Activated CD4-positive, alpha-beta T cell treated with anti-CD3 and anti-CD28 coated beads, Interleukin-2, amount 50 U/mL, for 4 hours (primary cell): ENCODE data around the gene MRGPRD.
"Not testable (repeated sequence)": the region's sequence is repeated elsewhere in the genome, so short reads cannot be mapped to it uniquely, and the experiment has no call there.

ENCODE experiments used
- DNase-seq, 2 experiments: peaks; one replicate each; pipeline ENCODE4 v3.0.0-alpha.2; 2020

Gene MRGPRD

GRCh38 chr11:68993546-68993945 is 12.8 kb upstream of the MRGPRD start:
- no peak for DNase-seq

- no peak for DNase-seq
Observed at GRCh38 chr11:68992743-68993255, 12.0 kb upstream of the MRGPRD start.

- DNase-seq: no peak
Observed at GRCh38 chr11:68990995-68991780, 10.4 kb upstream of the MRGPRD start.

GRCh38 chr11:68989936-68990606 is 9.3 kb upstream of the MRGPRD start:
- DNase-seq: no peak

GRCh38 chr11:68988491-68988890 is 7.7 kb upstream of the MRGPRD start:
- no peak for DNase-seq

GRCh38 chr11:68987211-68987610 is 6.4 kb upstream of the MRGPRD start:
- DNase-seq: no peak

GRCh38 chr11:68983801-68984200 is 3.0 kb upstream of the MRGPRD start:
- no peak for DNase-seq

GRCh38 chr11:68982134-68982533 is 1.3 kb upstream of the MRGPRD start:
- no peak for DNase-seq

- no peak for DNase-seq
Observed at GRCh38 chr11:68979931-68980775, 633 bp downstream of the MRGPRD start.

- no peak for DNase-seq
Observed at GRCh38 chr11:68978931-68979594, 1.7 kb downstream of the MRGPRD start.

- DNase-seq: no peak
Observed at GRCh38 chr11:68978626-68978930, 2.2 kb downstream of the MRGPRD start.

- DNase-seq: no peak
Observed at GRCh38 chr11:68977781-68978625, 2.8 kb downstream of the MRGPRD start.

GRCh38 chr11:68976563-68976962 is 4.2 kb downstream of the MRGPRD start:
- no peak for DNase-seq

- DNase-seq: no peak
Observed at GRCh38 chr11:68976095-68976494, 4.7 kb downstream of the MRGPRD start.

GRCh38 chr11:68974421-68975194 is 6.2 kb downstream of the MRGPRD start:
- DNase-seq: no peak

GRCh38 chr11:68973706-68974105 is 7.1 kb downstream of the MRGPRD start:
- DNase-seq: not testable (repeated sequence)

- DNase-seq: no peak
Observed at GRCh38 chr11:68973219-68973618, 7.6 kb downstream of the MRGPRD start.

- DNase-seq: no peak
Observed at GRCh38 chr11:68970921-68971636, 9.7 kb downstream of the MRGPRD start.

GRCh38 chr11:68969386-68969785 is 11.4 kb downstream of the MRGPRD start:
- DNase-seq: no peak
